Liver (tissue), 9 donors: Measurements from ENCODE around the gene MRPL49. TPM values are rescaled to one million over a fixed set of nuclear protein-coding genes. Genes with fewer than 3 reads are reported as not detected.

Experiments used
- DNase-seq: peaks from one replicate; pipeline ENCODE4 v3.0.0-alpha.2; 2017; ENCODE audit warnings: low spot score
- H3K27ac ChIP-seq, 2 donors: one replicate each; pipeline ENCODE4 v1.7.0; 2013; ENCODE audit warnings: inconsistent platforms in 2 of 2, low read length in 2 of 2, control low read depth in 1 of 2, low read depth in 1 of 2, mild to moderate bottlenecking in 1 of 2
- H3K27me3 ChIP-seq, 4 donors: one replicate each; pipeline versions ENCODE4 v1.6.1 to v1.7.0; 2013; ENCODE audit warnings: low read length in 3 of 4, inconsistent platforms in 1 of 4, mild to moderate bottlenecking in 1 of 4, moderate library complexity in 1 of 4; ENCODE audit not compliant: control insufficient read depth in 4 of 4, insufficient read depth in 4 of 4
- H3K36me3 ChIP-seq, 4 donors: one replicate each; pipeline versions ENCODE4 v1.6.1 to v1.7.0; 2013; ENCODE audit warnings: low read length in 3 of 4, mild to moderate bottlenecking in 3 of 4, low read depth in 1 of 4, moderate library complexity in 1 of 4; ENCODE audit not compliant: control insufficient read depth in 4 of 4, insufficient read depth in 3 of 4
- H3K4me1 ChIP-seq, 4 donors: one replicate each; pipeline versions ENCODE4 v1.6.1 to v1.7.0; 2013; ENCODE audit warnings: low read length in 3 of 4, mild to moderate bottlenecking in 3 of 4, moderate library complexity in 1 of 4; ENCODE audit not compliant: control insufficient read depth in 4 of 4, insufficient read depth in 4 of 4
- H3K4me3 ChIP-seq, 3 donors: one replicate each; pipeline versions ENCODE4 v1.6.1 to v1.7.0; 2013; ENCODE audit warnings: low read length in 3 of 3, control low read depth in 1 of 3, low read depth in 1 of 3, mild to moderate bottlenecking in 1 of 3
- H3K9ac ChIP-seq, 2 donors: one replicate each; pipeline ENCODE4 v1.7.0; 2013; ENCODE audit warnings: low read length in 2 of 2, mild to moderate bottlenecking in 2 of 2, moderate library complexity in 2 of 2, control low read depth in 1 of 2, low read depth in 1 of 2
- H3K9me3 ChIP-seq, 4 donors: one replicate each; pipeline versions ENCODE4 v1.6.1 to v1.7.0; 2013; ENCODE audit warnings: low read length in 3 of 4; ENCODE audit not compliant: control insufficient read depth in 4 of 4
- EGR1 ChIP-seq, 2 donors: IDR thresholded peaks; 2 replicates each; pipeline ENCODE4 v1.6.1; 2016 to 2018; ENCODE audit warnings: antibody characterized with exemption in 2 of 2, low read depth in 2 of 2
- FOXA1 ChIP-seq: IDR thresholded peaks from 2 replicates; pipeline ENCODE4 v1.6.1; 2016; ENCODE audit warnings: antibody characterized with exemption
- FOXA2 ChIP-seq: IDR thresholded peaks from 2 replicates; pipeline ENCODE4 v1.6.1; 2016; ENCODE audit warnings: antibody characterized with exemption
- GABPA ChIP-seq, 2 donors: IDR thresholded peaks in 1 of 2; conservative IDR thresholded peaks in 1 of 2; 2 replicates each; pipeline ENCODE4 v1.6.1; 2016; ENCODE audit warnings: antibody characterized with exemption in 2 of 2, mild to moderate bottlenecking in 1 of 2, moderate library complexity in 1 of 2
- HNF4A ChIP-seq, 2 donors: conservative IDR thresholded peaks; 2 replicates each; pipeline ENCODE4 v1.6.1; 2016; ENCODE audit warnings: antibody characterized with exemption in 2 of 2, mild to moderate bottlenecking in 2 of 2
- HNF4G ChIP-seq: IDR thresholded peaks from 2 replicates; pipeline ENCODE4 v1.6.1; 2016; ENCODE audit warnings: antibody characterized with exemption
- JUND ChIP-seq, 2 donors: IDR thresholded peaks; 2 replicates each; pipeline ENCODE4 v1.6.1; 2016; ENCODE audit warnings: antibody characterized with exemption in 2 of 2
- MAX ChIP-seq: IDR thresholded peaks from 2 replicates; pipeline ENCODE4 v1.6.1; 2016; ENCODE audit warnings: antibody characterized with exemption
- NR2F2 ChIP-seq: IDR thresholded peaks from 2 replicates; pipeline ENCODE4 v1.6.1; 2016; ENCODE audit warnings: antibody characterized with exemption
- RAD21 ChIP-seq, 2 donors: IDR thresholded peaks; 2 replicates each; pipeline ENCODE4 v1.6.1; 2016; ENCODE audit warnings: antibody characterized with exemption in 2 of 2, mild to moderate bottlenecking in 2 of 2
- REST ChIP-seq: IDR thresholded peaks from 2 replicates; pipeline ENCODE4 v1.6.1; 2016; ENCODE audit warnings: antibody characterized with exemption, mild to moderate bottlenecking
- RXRA ChIP-seq, 2 donors: IDR thresholded peaks; 2 replicates each; pipeline ENCODE4 v1.6.1; 2017 to 2018; ENCODE audit warnings: antibody characterized with exemption in 2 of 2, mild to moderate bottlenecking in 1 of 2
- SP1 ChIP-seq: IDR thresholded peaks from 2 replicates; pipeline ENCODE4 v1.6.1; 2018; ENCODE audit warnings: antibody characterized with exemption, mild to moderate bottlenecking
- TAF1 ChIP-seq: conservative IDR thresholded peaks from 2 replicates; pipeline ENCODE4 v1.6.1; 2016; ENCODE audit warnings: antibody characterized with exemption, mild to moderate bottlenecking
- YY1 ChIP-seq: IDR thresholded peaks from 2 replicates; pipeline ENCODE4 v1.6.1; 2016; ENCODE audit warnings: antibody characterized with exemption, mild to moderate bottlenecking
- WGBS: extraction: QIAGEN DNeasy Blood & Tissue Kit; methylation state at CpG from one replicate; pipeline ENCODE4 v1.1.7; 2013; 5-methylcytosine and 5-hydroxymethylcytosine counted together
- polyA plus RNA-seq, 2 donors: library from polyadenylated mRNA; stranded (reverse) in 1 of 2; unstranded in 1 of 2; fragments of 200-250 nt in 1 of 2; fragments of >200 nt in 1 of 2; fragmentation: Nextera tagmentation in 1 of 2; extraction: Ambion mirVana in 1 of 2; gene quantifications; one replicate each; pipeline versions ENCODE4 v1.2.1 to v1.2.3, GENCODE V29; 2013 to 2015
- total RNA-seq, 2 donors: library from RNA; depleted of rRNA; stranded (reverse); fragments of >200 nt; gene quantifications; one replicate each; pipeline ENCODE4 v1.2.3, GENCODE V29; 2014
- TF ChIP-seq, protein P1 (sequence below): IDR thresholded peaks from 2 replicates; pipeline ENCODE4 v1.6.1; 2016; ENCODE audit warnings: antibody characterized with exemption
- TF ChIP-seq, protein P2 (sequence below): fragments of 150-350 bp; IDR thresholded peaks from 2 replicates; pipeline ENCODE4 v1.5.1; 2017; ENCODE audit warnings: improper control_type of control experiment, low read depth, low read length; ENCODE audit not compliant: missing input control
- TF ChIP-seq, protein P3 (sequence below): IDR thresholded peaks from 2 replicates; pipeline ENCODE4 v1.6.1; 2016; ENCODE audit warnings: antibody characterized with exemption
- donor health status: healthy.
- donor health status: healthy.
- donor health status: healthy.
- donor health status: healthy.
- donor health status: healthy.

MRPL49 gene
- total and polyA plus RNA-seq, 4 donors = 31.1 to 47.2 (median 35.4) TPM

GRCh38 chr11:65102142-65103095 lies 19.7 kb upstream of the MRPL49 start:
- no peak overlapping the region for H3K4me3 ChIP-seq
- no peaks in the 10 kb centered on the region for H3K27me3 ChIP-seq
- DNase-seq = no peak
- TF ChIP-seq, protein P1, sequence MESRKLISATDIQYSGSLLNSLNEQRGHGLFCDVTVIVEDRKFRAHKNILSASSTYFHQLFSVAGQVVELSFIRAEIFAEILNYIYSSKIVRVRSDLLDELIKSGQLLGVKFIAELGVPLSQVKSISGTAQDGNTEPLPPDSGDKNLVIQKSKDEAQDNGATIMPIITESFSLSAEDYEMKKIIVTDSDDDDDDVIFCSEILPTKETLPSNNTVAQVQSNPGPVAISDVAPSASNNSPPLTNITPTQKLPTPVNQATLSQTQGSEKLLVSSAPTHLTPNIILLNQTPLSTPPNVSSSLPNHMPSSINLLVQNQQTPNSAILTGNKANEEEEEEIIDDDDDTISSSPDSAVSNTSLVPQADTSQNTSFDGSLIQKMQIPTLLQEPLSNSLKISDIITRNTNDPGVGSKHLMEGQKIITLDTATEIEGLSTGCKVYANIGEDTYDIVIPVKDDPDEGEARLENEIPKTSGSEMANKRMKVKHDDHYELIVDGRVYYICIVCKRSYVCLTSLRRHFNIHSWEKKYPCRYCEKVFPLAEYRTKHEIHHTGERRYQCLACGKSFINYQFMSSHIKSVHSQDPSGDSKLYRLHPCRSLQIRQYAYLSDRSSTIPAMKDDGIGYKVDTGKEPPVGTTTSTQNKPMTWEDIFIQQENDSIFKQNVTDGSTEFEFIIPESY = peak; percentile 55
- no peak for TF ChIP-seq TAF1
- no peak for TF ChIP-seq MAX
- TF ChIP-seq GABPA (IDR thresholded peaks at IDR 0.05 in 1 of 2, conservative IDR thresholded peaks at IDR 0.05 in 1 of 2) = peak in 1 of 2 donors; percentile 66
- TF ChIP-seq RXRA (IDR thresholded peaks at IDR 0.05) = peak; percentile 87 to 88
- TF ChIP-seq, protein P2, sequence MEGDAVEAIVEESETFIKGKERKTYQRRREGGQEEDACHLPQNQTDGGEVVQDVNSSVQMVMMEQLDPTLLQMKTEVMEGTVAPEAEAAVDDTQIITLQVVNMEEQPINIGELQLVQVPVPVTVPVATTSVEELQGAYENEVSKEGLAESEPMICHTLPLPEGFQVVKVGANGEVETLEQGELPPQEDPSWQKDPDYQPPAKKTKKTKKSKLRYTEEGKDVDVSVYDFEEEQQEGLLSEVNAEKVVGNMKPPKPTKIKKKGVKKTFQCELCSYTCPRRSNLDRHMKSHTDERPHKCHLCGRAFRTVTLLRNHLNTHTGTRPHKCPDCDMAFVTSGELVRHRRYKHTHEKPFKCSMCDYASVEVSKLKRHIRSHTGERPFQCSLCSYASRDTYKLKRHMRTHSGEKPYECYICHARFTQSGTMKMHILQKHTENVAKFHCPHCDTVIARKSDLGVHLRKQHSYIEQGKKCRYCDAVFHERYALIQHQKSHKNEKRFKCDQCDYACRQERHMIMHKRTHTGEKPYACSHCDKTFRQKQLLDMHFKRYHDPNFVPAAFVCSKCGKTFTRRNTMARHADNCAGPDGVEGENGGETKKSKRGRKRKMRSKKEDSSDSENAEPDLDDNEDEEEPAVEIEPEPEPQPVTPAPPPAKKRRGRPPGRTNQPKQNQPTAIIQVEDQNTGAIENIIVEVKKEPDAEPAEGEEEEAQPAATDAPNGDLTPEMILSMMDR = no peak
- TF ChIP-seq, protein P3, sequence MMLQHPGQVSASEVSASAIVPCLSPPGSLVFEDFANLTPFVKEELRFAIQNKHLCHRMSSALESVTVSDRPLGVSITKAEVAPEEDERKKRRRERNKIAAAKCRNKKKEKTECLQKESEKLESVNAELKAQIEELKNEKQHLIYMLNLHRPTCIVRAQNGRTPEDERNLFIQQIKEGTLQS = peak; percentile 33
- TF ChIP-seq YY1 = peak; percentile 94
- peak in 1 of 2 donors; percentile 10 for TF ChIP-seq RAD21 (IDR thresholded peaks at IDR 0.05)
- peak; percentile 61 for TF ChIP-seq FOXA1
- TF ChIP-seq JUND (IDR thresholded peaks at IDR 0.05) = peak in 1 of 2 donors; percentile 31
- peak; percentile 74 for TF ChIP-seq SP1
- TF ChIP-seq EGR1 (IDR thresholded peaks at IDR 0.05; ENCODE audit: low read depth in 2 of 2) = no peak
- peak; percentile 35 to 47 for TF ChIP-seq HNF4A (conservative IDR thresholded peaks at IDR 0.05)
- TF ChIP-seq REST = no peak
- TF ChIP-seq NR2F2 = no peak
- TF ChIP-seq FOXA2 = peak; percentile 76
- TF ChIP-seq HNF4G = no peak
- 50% methylated on average over 8 of the region's 8 CpGs for WGBS
- H3K27ac ChIP-seq = peak overlapping the region; percentile 66 to 81
- no peaks in the 10 kb centered on the region for H3K9me3 ChIP-seq
- H3K9ac ChIP-seq = no peak overlapping the region
- peaks cover 0 to 6% (median 2%) of the 10 kb centered on the region in 4 donors for H3K36me3 ChIP-seq
- H3K4me1 ChIP-seq = peaks cover 10 to 40% (median 28%) of the 10 kb centered on the region in 4 donors
